Left lobe of liver (tissue), 2 donors: ENCODE data around the gene CIC. TPM values are rescaled to one million over a fixed set of nuclear protein-coding genes. Genes with fewer than 3 reads are reported as not detected.

Experiments
- ATAC-seq: fragments of 200-7000 bp; cut with Tn5 transposase; one replicate; pipeline ENCODE4 v1.9.1; 2020; ENCODE audit warnings: mild to moderate bottlenecking, moderate library complexity
- DNase-seq: peaks from one replicate; pipeline ENCODE4 v3.0.0-alpha.2; 2020; ENCODE audit warnings: low spot score
- total RNA-seq: library from RNA; stranded (reverse); gene quantifications from one replicate; pipeline ENCODE4 v1.2.1, GENCODE V29; 2021
- donor health status: DM: no; HTN: no; CAD: no; lungs with moderate emphysema.
- donor health status: DM: no; HTN: yes; CAD: no.

The CIC gene
- total RNA-seq: 25.2 TPM

DNA sequence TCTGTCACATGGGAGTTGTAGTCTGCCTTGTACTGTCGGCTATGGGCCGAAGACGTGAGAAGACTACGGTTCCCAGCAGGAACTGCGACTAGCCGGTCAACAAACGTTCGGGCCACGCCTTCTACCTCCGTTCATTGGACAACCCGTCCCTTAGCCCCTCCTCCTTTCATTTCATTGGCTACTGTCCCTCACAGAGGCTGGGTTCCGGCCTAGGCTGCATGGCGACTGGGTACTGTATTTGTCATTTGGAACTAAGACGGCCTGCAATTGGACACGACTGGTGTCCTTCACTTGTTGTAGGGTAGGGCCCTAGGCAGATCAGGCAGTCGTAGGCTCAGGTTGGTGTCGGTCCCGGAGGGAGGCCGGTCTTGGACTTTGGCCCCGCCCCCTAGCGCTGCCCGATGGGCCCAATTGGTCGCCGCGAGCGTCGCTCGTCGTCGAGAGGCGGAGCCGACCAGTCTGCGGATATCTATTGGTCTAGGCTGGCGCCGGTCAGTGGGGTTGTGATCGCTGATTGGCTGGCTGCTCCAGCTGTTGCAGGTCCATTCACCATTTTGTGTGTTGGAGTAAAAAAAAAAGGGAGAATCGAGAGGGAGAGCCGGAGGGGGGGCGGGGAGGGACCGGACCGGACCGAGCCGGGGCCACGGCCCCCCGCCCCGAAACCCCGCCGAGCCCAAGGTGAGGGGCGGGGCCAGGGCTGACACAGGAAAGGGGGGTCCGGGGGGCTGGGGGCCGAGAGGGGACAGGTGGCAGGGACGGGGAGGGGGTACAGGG, at the start of gene CIC:
CIC (plus strand) TSS at position 549 of the 774 bp plus-strand sequence. CDS start 2,532 bp downstream, outside the sequence.
- DNase-seq: peak; percentile 100

DNA sequence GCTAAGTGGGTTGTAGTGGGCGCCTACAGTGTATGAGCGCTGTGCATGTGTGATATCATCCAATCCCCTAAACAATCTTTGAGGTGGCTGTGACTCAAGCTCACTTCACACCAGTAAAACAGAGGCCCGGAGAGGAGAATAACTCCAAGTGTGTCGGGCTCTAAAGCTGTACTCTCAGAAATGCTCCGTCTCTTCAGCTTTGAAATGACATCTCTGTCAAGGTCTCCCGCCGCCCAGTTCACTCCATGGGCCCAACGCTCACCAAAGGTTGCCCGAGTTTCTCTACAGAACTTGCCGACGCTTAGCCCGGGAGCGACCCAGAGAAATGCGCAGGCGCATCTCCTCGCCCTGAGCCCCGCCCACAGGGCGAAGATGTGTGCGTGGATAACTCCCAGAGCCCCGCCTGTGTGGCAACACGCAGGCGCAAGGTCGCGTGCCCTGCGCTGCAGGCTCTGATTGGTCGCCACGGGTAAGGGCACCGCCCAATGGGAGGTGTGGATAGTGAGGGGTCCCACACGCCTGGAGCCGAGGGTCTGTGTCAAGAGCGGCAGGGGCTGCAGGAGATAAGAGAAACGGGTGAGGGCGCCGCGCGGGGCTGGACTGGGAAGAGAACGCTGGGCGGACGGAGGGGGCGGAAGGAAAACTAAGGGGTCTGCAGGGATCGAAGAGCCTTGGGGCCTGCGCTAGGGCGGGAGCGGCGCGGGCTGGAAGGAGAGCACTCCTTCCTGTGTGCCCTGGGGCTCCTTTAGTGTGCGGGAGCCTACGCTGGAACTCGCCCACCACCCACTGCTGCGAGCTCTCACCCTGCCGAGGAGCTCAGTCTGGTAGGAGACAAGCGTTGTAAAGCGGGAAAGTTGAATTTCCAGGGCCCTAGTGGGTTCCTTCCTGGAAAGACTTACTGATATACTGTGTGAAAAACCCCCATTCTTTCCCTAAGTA, 49.0 kb upstream of the CIC start, which contains the start of gene ZNF526:
ZNF526 (plus strand) TSS at position 501 of the 939 bp plus-strand sequence. CDS start 4,092 bp downstream, outside the sequence.
- peak; percentile 85 for ATAC-seq
- peak; percentile 98 for DNase-seq

More for the DNA sequence above, at the start of gene CIC:
- ATAC-seq: peak; percentile 78

DNA sequence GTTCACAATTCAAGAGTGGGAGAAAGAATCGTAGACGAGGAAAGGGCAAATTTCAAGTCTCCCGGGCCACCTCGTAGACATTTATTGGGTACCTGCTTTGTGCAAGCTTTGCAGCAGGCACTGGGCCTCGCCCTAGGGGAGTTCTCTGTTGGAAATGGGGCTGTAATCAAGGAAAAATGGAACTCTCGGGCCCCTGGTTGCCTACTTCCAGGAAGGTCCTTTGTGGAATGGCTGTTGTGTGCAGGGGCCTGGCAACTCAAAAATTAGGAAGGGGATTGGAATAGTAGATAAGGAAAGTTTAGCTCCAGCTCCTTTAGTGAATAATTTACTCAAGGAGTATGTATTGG, 48.3 kb upstream of the CIC start:
- DNase-seq (no peak), ATAC-seq (no peak)

DNA sequence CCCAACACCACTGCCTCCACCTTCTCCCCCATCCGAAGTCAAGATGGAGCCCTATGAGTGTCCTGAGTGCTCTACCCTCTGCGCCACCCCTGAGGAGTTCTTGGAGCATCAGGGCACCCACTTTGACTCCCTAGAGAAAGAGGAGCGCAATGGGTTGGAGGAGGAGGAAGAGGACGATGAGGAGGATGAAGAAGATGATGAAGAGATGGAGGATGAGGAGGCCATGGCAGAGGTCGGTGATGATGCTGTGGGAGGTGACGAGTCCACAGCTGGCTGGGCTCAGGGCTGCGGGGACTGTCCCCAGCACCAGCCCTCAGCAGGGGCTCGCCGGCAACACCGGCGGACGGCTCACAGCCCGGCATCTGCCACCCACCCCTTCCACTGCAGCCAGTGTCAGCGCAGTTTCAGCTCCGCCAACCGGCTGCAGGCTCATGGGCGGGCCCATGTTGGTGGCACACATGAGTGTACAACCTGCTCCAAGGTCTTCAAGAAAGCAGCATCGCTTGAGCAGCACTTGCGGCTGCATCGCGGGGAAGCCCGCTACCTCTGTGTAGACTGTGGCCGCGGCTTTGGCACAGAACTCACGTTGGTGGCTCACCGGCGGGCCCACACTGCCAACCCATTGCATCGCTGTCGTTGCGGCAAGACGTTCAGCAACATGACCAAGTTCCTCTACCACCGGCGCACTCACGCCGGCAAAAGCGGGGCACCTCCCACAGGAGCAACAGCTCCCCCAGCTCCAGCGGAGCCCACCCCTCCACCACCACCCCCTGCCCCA, 43.9 kb upstream of the CIC start:
- DNase-seq (no peak), ATAC-seq (no peak)

DNA sequence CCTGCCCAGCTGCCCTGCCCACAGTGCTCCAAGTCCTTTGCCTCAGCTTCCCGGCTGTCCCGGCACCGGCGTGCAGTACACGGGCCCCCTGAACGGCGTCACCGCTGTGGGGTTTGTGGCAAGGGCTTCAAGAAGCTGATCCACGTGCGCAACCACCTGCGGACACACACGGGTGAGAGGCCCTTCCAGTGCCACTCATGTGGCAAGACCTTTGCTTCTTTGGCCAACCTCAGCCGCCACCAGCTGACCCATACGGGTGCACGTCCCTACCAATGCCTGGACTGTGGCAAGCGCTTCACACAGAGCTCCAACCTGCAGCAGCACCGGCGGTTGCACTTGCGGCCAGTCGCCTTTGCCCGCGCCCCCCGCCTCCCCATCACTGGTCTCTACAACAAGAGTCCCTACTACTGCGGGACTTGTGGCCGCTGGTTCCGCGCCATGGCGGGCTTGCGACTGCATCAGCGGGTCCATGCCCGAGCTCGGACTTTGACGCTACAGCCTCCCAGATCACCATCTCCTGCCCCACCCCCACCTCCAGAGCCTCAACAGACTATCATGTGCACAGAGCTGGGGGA, 43.2 kb upstream of the CIC start:
- ATAC-seq (no peak), DNase-seq (no peak)

DNA sequence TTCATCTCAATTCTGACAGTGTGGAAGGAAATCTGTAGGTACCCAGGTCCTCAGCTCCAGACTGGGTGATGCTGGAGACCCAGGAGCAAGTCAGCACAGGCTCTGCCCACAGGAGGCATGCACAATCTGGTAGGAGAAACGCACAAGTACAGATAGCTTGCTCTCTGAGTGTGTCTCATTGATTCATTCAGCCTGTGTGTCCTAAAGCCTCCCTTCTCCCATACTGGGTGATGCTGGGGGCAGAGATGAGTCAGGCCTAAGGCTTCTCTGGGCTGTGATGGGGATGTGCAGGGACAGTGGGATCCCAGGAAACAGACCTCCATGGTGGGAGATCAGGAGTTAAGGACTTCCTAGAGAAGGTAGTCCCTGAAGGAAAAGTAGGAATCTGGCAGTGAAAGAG, 42.2 kb upstream of the CIC start:
- no peak for ATAC-seq

DNA sequence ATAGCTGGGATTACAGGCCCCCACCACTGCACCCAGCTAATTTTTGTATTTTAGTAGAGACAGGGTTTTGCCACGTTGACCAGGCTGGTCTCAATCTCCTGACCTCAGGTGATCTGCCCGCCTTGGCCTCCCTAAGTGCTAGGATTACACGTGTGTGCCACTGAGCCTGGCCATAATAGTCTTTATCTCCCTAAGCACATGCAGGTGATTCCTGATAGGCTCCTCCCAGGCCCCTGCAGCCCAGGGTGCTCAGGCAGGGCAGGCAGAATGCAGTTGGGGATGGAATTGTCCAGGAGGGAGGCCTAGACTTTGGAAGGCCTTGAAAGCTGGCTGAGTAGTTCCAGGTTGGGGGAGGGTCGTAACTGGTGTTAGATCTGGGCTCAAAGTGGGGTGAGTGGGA, 40.4 kb upstream of the CIC start:
- DNase-seq: no peak
- no peak for ATAC-seq

More for the DNA sequence above, 42.2 kb upstream of the CIC start:
- no peak for DNase-seq

DNA sequence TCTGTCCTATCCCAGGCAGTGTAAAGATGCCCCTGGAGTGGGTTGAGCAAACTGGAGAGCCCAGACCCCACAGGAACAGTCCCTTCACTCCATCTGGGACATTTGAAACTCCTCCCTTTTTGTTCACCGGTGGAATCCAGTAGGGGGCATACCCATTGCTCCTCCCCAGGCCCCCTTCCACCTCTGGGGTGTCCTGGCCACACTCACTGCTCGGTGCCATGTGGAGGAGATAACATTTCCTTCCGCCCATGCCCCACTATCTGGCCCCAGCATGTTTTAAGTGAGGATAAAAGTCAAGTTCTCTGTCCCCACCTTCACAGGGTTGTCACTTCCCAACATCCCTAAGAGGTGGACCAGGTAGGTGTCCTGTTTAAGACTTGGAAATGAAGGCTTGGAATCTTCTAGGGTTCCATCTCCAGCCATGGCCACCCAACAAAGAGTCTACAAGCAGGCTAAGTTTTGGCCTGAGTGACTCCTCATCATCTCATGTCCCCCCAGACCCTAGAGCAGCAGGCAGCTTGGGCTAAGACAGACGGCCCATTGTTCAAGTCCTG, 39.7 kb upstream of the CIC start:
- ATAC-seq (no peak), DNase-seq (no peak)

DNA sequence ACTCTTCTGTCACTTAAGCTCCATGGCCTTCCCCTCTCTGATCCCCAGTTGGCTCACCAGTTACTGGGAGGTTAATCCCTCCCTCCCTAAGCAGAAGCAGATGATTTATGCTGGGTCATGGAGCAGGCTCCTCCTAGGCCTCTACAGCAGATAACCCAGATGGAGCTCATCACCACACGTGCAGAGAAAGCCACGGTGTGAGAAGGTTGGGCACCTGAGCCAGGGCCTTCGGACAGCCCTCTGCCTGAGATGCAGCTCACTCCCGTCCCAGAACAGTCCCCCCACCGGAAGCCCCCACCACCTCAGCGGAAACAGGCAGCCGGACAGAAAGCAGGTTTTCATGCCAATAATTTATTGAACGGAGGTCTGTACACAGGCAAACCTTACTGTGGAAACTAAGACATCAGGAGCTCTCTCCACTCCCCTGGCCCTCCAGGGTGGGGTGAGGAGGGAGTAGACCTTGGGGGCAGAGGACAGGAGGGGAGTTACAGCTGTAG, 39.1 kb upstream of the CIC start:
- no peak for DNase-seq
- no peak for ATAC-seq

DNA sequence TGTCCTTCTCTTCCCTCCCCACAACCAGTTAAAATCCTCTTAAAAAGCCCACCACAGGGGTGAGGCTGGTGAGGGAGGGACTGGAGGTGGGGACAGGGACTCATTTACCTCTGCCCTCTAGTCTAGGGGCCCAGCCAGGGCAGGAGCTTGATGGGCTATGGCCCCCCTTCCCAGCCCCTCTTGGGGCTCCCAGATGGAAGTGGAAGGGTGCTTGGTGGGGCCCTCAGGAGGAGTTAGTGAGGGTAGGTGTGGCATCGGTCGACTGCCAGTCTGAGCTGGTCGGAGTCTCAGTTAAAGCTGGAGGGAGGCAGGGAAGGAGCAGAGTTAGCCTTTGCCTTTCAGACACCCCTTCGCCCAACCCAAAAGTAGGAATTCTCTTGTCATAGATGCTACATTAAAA, 38.5 kb upstream of the CIC start:
- no peak for DNase-seq
- ATAC-seq: no peak

DNA sequence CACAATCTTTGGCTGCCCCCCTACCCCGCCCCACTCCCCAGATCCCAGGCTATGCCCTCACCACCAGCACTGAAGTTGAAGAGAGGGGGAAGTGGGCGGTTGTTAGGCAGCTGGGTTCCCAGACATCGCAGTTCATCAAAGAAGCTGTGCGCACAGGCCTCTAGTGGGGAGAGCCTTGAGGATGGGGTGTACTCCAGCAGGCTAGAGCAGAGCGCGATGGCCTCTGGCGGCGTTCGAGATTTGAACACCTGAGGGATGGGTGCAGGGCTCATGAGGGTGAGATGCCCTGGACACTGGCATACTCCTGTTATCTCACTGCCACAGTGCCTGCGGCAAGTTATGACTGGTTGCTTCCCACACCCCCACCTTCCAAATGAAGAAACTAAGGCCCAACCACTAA, 36.6 kb upstream of the CIC start:
- ATAC-seq (no peak), DNase-seq (no peak)

DNA sequence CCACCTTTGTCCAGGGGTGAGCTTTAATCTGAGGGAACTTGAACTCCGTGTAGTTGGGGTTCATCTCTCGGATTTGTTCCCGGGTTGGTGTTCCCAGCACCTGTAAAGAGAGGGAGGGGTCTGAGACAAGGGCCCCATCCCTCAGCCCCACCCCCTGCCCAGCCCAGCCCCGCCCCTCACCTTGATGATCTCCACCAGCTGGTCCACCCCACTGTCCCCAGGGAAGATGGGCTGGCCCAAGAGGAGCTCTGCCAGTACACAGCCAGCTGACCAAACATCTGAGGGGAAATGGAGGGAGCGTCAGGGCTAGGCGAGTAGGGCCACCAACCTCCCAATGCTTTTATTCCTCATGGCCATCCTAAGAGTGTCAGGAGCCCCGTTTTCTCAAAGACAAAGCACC, 35.9 kb upstream of the CIC start:
- ATAC-seq (no peak), DNase-seq (no peak)

DNA sequence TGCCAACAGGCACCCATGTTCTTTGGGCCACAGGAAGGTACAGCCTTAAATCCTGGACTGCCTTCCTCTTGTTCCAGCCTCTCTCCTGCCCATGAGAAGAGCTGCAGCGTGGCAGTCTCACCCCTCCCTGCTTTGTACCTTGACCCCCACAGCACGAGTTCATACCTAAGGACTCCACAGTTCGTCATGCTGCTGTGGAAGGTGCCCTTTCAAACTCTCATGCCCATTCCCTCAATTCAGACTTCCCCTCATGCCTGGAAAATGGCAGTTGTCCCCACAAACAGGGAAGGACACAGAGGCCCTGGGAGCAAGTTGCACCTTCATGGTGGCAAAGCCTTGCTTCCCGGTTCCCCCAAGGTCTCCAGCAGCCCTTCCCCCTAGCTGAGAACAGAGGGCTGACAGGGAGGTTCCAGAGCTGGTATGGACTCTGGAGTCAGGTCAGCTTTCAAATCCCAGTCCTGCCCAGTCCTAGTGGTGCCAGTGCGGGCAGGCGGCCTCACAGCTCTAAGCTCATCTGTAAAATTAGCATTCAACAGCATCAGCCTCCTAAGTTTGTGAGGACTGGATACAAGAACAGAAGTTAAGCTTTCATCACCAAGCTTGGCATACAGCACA, 35.3 kb upstream of the CIC start:
- no peak for ATAC-seq
- DNase-seq: no peak

DNA sequence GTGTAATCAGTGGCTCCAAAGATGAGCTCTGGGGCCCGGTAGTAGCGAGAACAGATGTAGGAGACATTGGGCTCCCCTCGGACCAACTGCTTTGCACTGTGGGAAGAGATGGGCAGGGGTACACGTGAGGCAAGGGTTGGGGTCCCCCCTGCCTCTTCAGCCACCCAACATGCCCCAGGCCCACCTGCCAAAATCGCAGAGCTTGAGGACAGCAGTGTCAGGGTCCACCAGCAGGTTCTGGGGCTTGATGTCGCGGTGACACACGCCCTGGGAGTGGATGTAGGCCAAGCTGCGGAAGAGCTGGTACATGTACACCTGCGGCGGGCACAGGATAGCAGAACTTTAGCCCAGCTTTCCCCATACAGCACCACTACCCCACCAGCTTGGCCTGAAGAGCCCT, 34.7 kb upstream of the CIC start:
- ATAC-seq (no peak), DNase-seq (no peak)

DNA sequence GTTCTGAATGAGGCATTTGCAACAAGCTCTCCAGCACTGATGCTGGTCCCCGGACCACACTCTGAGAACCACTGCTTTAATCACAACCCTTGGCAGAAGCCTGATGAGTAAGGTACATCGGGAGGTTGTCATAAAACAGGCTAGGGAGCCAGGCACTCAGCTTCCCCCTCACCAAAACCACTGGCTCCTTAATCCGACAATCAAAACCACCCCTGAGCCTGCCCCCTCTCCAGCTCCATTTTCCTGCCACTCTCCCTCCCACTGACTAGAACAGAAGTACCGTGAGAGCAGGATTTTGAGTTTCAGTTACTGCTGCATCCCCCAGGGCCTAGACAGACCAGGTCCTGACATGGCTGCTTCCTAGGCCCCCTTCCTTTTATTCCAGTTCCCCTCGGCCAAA, 33.9 kb upstream of the CIC start:
- DNase-seq (no peak), ATAC-seq (no peak)

DNA sequence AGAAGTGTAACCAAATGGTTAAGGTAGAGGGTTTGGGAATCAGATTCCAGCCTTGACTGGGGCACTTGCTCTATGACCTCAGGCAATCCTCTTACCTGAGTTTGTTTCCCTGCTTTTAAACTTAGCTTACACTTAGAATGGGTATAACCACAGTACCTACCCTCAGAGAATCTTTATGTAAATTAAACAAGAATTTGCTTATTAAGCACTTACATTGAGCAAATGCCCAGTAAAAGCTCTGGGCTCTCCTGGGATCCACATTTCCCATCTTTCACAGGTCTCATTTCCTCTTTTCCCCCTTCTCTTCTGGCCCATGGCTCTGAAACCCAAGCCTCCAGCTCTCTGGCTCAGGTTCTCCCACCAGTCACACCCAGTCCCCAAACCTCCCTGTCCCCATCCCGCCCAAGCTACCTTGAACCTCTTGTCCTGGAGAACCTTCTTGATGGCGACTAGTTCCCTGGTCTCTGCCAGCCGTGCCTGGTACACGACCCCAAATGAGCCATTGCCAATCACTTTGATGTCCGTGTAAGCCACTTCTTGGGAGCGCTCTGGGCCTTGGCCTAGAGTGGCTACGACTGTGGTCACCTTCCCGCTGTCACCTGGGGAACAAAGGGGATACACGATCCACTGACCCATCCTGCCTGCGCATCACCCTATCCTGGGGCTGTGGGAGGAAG, 29.4 kb upstream of the CIC start:
- DNase-seq: no peak
- no peak for ATAC-seq

DNA sequence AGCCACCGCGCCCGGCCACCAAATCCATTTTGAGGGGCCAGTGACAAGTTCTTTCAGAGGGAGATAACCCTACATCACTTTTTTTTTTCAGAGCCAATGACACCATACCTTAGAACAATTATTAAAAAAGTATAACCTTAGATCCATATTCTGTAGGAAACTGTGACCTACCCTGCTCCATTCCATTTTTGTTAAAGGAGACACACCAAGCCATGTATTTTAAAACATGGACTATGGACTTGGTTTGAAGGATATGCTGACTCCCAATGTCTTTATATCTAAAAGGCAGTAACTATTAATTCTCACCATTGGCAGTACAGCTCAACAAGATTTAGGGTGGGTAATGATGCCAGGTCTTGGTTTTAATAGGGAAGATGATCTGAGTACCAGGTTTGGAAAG, 27.8 kb upstream of the CIC start:
- DNase-seq (no peak), ATAC-seq (no peak)

DNA sequence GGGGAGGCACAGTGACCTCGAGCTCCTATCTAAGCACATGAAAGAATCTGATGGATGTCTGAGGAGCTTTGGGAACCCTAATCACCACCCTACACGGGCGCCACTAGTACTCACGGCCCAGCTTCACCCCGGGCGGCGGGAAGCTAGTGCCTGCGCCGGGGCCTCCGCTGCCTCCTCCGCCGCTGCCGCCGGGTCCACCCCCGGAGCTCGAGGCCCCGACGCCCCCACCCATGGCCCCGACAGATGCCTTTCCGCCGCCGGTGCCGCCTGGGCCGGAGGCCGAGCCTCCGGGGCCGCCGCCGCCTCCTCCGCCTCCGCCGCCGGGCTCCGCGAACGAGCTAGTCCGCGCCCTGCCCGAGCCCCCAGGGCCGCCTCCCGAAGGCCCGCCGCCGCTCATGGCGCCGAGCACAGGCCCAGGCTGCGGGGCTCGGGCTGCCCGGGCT, 27.0 kb upstream of the CIC start:
- no peak for ATAC-seq
- DNase-seq: no peak
